ENCODE data around the gene MBP. TPM values are rescaled to one million over a fixed set of nuclear protein-coding genes. Genes with fewer than 3 reads are reported as not detected.

MBP gene
- total and polyA plus RNA-seq, 2 donors (not counting 1 experiment from before 2014, with no cell fraction given): 2.3 to 3.6 TPM

DNA sequence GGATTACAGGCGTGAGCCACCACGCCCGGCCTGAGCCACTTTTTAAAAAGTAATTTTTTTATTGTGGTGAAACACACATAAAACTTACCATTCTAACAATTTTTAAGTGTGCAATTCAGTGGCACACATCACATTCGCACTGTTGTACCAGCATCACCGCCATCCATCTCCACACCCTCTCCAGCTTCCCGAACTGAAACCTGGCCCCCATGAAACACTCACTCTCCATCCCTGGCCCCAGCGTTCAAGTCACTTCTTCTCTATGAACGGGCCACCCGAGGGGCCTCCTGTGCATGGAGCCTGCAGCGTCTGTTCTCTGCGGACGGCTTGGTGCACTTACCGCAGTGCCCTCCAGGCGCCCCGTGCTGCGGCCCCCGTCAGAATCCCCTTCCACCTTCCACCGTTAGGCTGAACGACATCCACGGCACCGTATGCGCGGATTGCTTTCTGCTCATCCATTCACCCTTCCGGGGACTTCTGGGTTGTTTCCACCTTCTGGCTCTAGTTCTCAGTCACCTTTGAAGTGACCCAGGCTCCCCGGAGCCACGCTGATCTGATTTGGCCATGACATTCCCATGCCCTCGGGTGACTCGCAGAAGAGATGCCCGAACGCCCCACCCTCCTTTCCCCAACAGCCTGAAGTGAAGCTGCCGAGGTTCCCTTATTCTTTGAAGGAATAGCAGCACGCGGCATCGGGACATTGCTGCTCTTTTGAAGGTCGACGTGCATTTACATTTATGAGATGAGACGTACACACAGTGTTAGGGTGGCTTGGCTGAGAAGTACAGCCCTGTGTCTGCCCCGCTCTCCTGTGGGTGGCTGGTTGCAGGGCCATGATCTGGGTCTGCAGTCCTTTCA lies 134.4 kb downstream of the MBP start:
- DNase-seq (ENCODE audit: low read depth in 2 of 2): no peak
- H3K36me3 ChIP-seq (ENCODE audit: control insufficient read depth, insufficient read depth, low read length): no peaks in the 10 kb centered on the region
- no peak overlapping the region for H2AFZ ChIP-seq (ENCODE audit: low read length)

DNA sequence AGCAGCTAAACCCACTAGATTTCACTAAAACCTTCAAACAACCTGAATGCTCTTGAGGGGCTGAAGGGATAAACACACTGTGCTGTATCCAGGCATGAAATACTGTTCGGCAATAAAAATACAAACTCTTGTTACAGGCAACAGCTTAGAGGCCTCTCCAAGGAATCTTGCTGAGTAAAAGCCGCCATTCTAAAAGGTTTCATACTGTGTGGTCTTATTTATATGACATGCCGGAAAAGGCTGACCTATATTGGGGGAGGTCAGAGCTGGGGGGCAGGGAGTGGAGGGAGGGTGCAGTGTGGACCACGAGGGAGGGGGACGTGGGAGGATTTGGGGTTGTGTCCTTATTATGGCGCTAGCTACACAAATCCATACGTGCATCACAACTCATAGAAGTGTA lies 136.2 kb downstream of the MBP start:
- no peak overlapping the region for H3K27ac ChIP-seq (ENCODE audit: insufficient read depth, low read length)
- no peak for DNase-seq (ENCODE audit: low read depth in 2 of 2)
- no peaks in the 10 kb centered on the region for H3K36me3 ChIP-seq (ENCODE audit: control insufficient read depth, insufficient read depth, low read length)
- H3K4me2 ChIP-seq (ENCODE audit: extremely low read depth, insufficient read depth, low read length): no peak overlapping the region
- H3K9me3 ChIP-seq (ENCODE audit: control insufficient read depth, insufficient read depth, low read depth, low read length): no peaks in the 10 kb centered on the region
- H3K79me2 ChIP-seq (ENCODE audit: control insufficient read depth, insufficient read depth, low read length): no peaks in the 10 kb centered on the region
- H3K4me3 ChIP-seq (replicated peaks in 1 of 4; ENCODE audit: control extremely low read depth in 1 of 4, insufficient read depth in 1 of 4, low read depth in 3 of 4, low read length in 4 of 4): no peak overlapping the region
- H2AFZ ChIP-seq (ENCODE audit: low read length): no peak overlapping the region
- no peaks in the 10 kb centered on the region for H3K4me1 ChIP-seq (ENCODE audit: control insufficient read depth, extremely low read depth, insufficient read depth, low read length)
- no peaks in the 10 kb centered on the region for H3K27me3 ChIP-seq (ENCODE audit: control insufficient read depth, insufficient read depth, low read length)
- no peak overlapping the region for H3K9ac ChIP-seq (ENCODE audit: insufficient read depth, low read length)
- no peaks in the 10 kb centered on the region for H4K20me1 ChIP-seq (ENCODE audit: control insufficient read depth, extremely low read depth, insufficient read depth, low read length)
- no peak for TF ChIP-seq EZH2 (IDR thresholded peaks at IDR 0.05; ENCODE audit: low read length, missing control alignments)
- TF ChIP-seq, protein P1, sequence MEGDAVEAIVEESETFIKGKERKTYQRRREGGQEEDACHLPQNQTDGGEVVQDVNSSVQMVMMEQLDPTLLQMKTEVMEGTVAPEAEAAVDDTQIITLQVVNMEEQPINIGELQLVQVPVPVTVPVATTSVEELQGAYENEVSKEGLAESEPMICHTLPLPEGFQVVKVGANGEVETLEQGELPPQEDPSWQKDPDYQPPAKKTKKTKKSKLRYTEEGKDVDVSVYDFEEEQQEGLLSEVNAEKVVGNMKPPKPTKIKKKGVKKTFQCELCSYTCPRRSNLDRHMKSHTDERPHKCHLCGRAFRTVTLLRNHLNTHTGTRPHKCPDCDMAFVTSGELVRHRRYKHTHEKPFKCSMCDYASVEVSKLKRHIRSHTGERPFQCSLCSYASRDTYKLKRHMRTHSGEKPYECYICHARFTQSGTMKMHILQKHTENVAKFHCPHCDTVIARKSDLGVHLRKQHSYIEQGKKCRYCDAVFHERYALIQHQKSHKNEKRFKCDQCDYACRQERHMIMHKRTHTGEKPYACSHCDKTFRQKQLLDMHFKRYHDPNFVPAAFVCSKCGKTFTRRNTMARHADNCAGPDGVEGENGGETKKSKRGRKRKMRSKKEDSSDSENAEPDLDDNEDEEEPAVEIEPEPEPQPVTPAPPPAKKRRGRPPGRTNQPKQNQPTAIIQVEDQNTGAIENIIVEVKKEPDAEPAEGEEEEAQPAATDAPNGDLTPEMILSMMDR (conservative IDR thresholded peaks at IDR 0.05 in 1 of 2, IDR thresholded peaks at IDR 0.05 in 1 of 2; ENCODE audit: low read depth in 1 of 2, low read length in 2 of 2): no peak

More for the DNA sequence above, 134.4 kb downstream of the MBP start:
- no peak overlapping the region for H3K27ac ChIP-seq (ENCODE audit: insufficient read depth, low read length)
- H3K9ac ChIP-seq (ENCODE audit: insufficient read depth, low read length): no peak overlapping the region
- no peaks in the 10 kb centered on the region for H3K9me3 ChIP-seq (ENCODE audit: control insufficient read depth, insufficient read depth, low read depth, low read length)
- no peak overlapping the region for H3K4me3 ChIP-seq (replicated peaks in 1 of 4; ENCODE audit: control extremely low read depth in 1 of 4, insufficient read depth in 1 of 4, low read depth in 3 of 4, low read length in 4 of 4)
- H3K4me2 ChIP-seq (ENCODE audit: extremely low read depth, insufficient read depth, low read length): no peak overlapping the region
- no peaks in the 10 kb centered on the region for H3K27me3 ChIP-seq (ENCODE audit: control insufficient read depth, insufficient read depth, low read length)
- no peaks in the 10 kb centered on the region for H4K20me1 ChIP-seq (ENCODE audit: control insufficient read depth, extremely low read depth, insufficient read depth, low read length)
- TF ChIP-seq, protein P1 (conservative IDR thresholded peaks at IDR 0.05 in 1 of 2, IDR thresholded peaks at IDR 0.05 in 1 of 2; ENCODE audit: low read depth in 1 of 2, low read length in 2 of 2): no peak
- TF ChIP-seq EZH2 (IDR thresholded peaks at IDR 0.05; ENCODE audit: low read length, missing control alignments): no peak
- H3K79me2 ChIP-seq (ENCODE audit: control insufficient read depth, insufficient read depth, low read length): no peaks in the 10 kb centered on the region
- H3K4me1 ChIP-seq (ENCODE audit: control insufficient read depth, extremely low read depth, insufficient read depth, low read length): no peaks in the 10 kb centered on the region

DNA sequence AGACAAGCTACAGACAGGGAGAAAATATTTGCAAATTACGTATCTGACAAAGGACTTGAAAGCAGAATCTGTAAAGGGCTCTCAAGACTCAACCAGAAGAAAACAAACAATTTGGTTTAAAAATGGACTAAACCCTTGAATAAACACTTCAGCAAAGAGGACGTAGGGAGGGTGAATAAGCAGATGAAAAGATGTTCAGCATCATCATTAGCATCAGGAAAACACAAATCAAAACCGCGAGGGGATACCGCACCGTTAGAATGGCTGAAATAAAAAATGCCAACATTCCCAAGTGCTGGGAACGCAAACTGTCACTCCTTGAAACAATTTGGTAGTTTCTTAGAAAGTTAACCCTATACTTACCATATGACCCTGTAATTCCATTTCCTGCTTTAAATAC lies 136.7 kb downstream of the MBP start:
- Histone ChIP-seq H3K27ac (ENCODE audit: insufficient read depth, low read length) (no peak overlapping the region), H3K79me2 (ENCODE audit: control insufficient read depth, insufficient read depth, low read length) (no peaks in the 10 kb centered on the region), H3K9ac (ENCODE audit: insufficient read depth, low read length) (no peak overlapping the region), H3K4me3 (replicated peaks in 1 of 4; ENCODE audit: control extremely low read depth in 1 of 4, insufficient read depth in 1 of 4, low read depth in 3 of 4, low read length in 4 of 4) (no peak overlapping the region), H3K9me3 (ENCODE audit: control insufficient read depth, insufficient read depth, low read depth, low read length) (no peaks in the 10 kb centered on the region), H3K36me3 (ENCODE audit: control insufficient read depth, insufficient read depth, low read length) (no peaks in the 10 kb centered on the region), H2AFZ (ENCODE audit: low read length) (no peak overlapping the region), H3K4me2 (ENCODE audit: extremely low read depth, insufficient read depth, low read length) (no peak overlapping the region), H3K27me3 (ENCODE audit: control insufficient read depth, insufficient read depth, low read length) (no peaks in the 10 kb centered on the region), H4K20me1 (ENCODE audit: control insufficient read depth, extremely low read depth, insufficient read depth, low read length) (no peaks in the 10 kb centered on the region), H3K4me1 (ENCODE audit: control insufficient read depth, extremely low read depth, insufficient read depth, low read length) (no peaks in the 10 kb centered on the region)
- TF ChIP-seq, protein P1 (conservative IDR thresholded peaks at IDR 0.05 in 1 of 2, IDR thresholded peaks at IDR 0.05 in 1 of 2; ENCODE audit: low read depth in 1 of 2, low read length in 2 of 2): no peak
- TF ChIP-seq EZH2 (IDR thresholded peaks at IDR 0.05; ENCODE audit: low read length, missing control alignments): no peak
- DNase-seq (ENCODE audit: low read depth in 2 of 2): no peak
